Nucleus accumbens (tissue), 56 donors: ENCODE measurements around the gene MEIKIN.
A peak's percentile ranks its signal among the peaks of the same experiment; 100 is the strongest.
"Not testable (repeated sequence)": the region's sequence is repeated elsewhere in the genome, so short reads cannot be mapped to it uniquely, and the experiment has no call there.

ENCODE experiments used
- DNase-seq, 56 donors: peaks; one replicate each; lab custom pipeline; 2025; lab: John Stamatoyannopoulos, UW

The MEIKIN gene

GRCh38 chr5:131916481-131916880, 29.0 kb downstream of the MEIKIN start:
- no peak for DNase-seq

GRCh38 chr5:131914472-131914871, 31.0 kb downstream of the MEIKIN start:
- no peak for DNase-seq

GRCh38 chr5:131913603-131914002, 31.9 kb downstream of the MEIKIN start:
- DNase-seq = no peak

- DNase-seq = no peak
Observed at GRCh38 chr5:131906668-131907067, 38.8 kb downstream of the MEIKIN start.

GRCh38 chr5:131902266-131902665, 43.2 kb downstream of the MEIKIN start:
- not testable (repeated sequence) for DNase-seq

- no peak for DNase-seq
Observed at GRCh38 chr5:131899686-131900085, 45.8 kb downstream of the MEIKIN start.

GRCh38 chr5:131883984-131884383, 61.5 kb downstream of the MEIKIN start:
- peak in 5 of 56 donors; percentile 1 to 7 (median 2) for DNase-seq

- DNase-seq = no peak
Observed at GRCh38 chr5:131879705-131880104, 65.8 kb downstream of the MEIKIN start.

- DNase-seq = no peak
Observed at GRCh38 chr5:131877873-131878272, 67.6 kb downstream of the MEIKIN start.

- not testable (repeated sequence) for DNase-seq
Observed at GRCh38 chr5:131871251-131871650, 74.2 kb downstream of the MEIKIN start.

GRCh38 chr5:131867524-131867923, 77.9 kb downstream of the MEIKIN start:
- no peak for DNase-seq

GRCh38 chr5:131863700-131864099, 81.8 kb downstream of the MEIKIN start:
- no peak for DNase-seq

- no peak for DNase-seq
Observed at GRCh38 chr5:131857388-131857787, 88.1 kb downstream of the MEIKIN start.

- no peak for DNase-seq
Observed at GRCh38 chr5:131855452-131855851, 90.0 kb downstream of the MEIKIN start.

- DNase-seq = no peak
Observed at GRCh38 chr5:131854134-131854533, 91.3 kb downstream of the MEIKIN start.

- no peak for DNase-seq
Observed at GRCh38 chr5:131848662-131849061, 96.8 kb downstream of the MEIKIN start.

GRCh38 chr5:131846536-131846935, 98.9 kb downstream of the MEIKIN start:
- no peak for DNase-seq

GRCh38 chr5:131845828-131846227, 99.6 kb downstream of the MEIKIN start:
- DNase-seq = no peak

- DNase-seq = not testable (repeated sequence)
Observed at GRCh38 chr5:131842971-131843370, 102.5 kb downstream of the MEIKIN start.

GRCh38 chr5:131832702-131833101, 112.8 kb downstream of the MEIKIN start:
- DNase-seq = not testable (repeated sequence)

- no peak for DNase-seq
Observed at GRCh38 chr5:131825404-131826013, 120.0 kb downstream of the MEIKIN start.

- no peak for DNase-seq
Observed at GRCh38 chr5:131824631-131825030, 120.8 kb downstream of the MEIKIN start.

- no peak for DNase-seq
Observed at GRCh38 chr5:131821221-131821620, 124.2 kb downstream of the MEIKIN start.
